ENCODE data around the gene LPAR1.

LPAR1 gene

DNA sequence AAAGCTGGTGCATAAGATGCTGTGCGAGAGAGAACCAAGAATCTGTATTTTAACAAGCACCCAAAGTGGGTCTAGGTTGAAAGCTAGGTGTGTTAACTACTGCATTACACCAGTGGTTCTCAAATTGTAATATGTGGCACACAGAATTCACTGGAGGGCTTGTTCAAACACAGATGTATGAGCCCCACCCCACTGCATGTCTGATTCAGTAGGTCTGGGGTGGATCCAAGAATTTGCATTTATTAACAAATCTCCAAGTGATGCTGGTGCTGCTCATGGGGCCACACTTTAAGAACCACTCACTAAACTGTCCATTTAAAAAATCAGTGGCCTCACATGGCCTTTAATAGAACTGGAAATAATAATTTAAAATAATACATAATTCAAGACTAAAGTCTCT lies 40.4 kb downstream of the LPAR1 start:
- DNase-seq = no peak

DNA sequence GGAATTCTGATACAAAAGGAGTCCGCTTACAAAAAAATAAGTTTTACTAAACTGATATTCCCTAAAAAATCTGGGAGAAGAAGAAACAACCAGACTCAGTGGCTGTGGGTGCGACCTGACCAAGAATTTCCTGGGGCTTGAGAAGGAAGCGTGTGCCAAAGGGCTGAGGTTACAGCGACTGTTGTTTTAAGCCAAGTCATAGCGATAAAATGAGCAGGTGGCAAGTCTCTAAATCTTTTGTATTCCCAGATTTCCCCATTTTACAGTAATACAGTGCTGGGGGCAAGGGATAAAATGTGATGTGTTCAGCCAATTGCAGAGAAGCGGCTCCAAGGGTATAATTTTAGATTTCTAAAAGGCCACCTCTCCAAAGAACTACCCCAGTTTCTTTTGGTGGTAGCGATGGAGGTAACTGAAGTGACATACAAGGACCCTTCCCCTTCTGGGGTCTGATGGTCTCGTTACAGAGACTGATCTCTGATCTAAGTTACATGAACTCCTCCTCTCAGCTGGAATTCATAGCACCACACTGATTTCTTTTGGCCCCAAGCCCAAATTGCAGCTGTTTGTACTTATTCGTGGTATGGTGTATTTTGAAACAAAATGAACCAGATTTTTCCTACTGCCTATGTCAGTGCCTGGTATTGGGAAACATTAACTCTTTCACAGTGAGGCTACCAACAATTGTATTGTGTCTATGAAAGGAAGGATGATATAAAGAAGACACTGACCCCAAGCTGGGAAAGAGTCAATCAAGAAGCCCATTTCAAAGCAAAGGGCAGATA lies 41.6 kb downstream of the LPAR1 start:
- DNase-seq = no peak

GRCh38 chr9:110995420-110996340 lies 42.6 kb downstream of the LPAR1 start:
- no peak for DNase-seq

DNA sequence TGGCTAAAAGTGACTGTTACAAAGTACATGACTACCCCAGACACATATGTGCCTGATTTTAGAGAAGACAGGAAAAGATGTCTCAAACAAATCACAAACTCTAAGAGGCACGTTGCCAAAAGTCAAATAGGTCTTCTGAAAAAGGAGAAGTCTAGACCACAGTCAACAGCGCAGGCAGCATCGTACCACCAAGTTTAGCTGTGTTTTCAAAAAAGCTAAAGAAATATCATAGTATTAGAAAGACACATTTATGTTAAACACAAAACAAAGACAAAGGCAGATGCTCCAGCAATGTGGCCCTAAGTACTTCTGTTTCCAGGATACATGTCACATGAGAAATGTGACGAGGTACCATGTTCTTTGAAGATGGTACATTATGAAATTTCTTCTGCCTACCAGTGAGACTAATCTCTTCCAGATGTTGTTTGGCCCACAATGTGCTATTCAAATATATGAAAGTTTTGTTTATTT lies 43.5 kb downstream of the LPAR1 start:
- no peak for DNase-seq

DNA sequence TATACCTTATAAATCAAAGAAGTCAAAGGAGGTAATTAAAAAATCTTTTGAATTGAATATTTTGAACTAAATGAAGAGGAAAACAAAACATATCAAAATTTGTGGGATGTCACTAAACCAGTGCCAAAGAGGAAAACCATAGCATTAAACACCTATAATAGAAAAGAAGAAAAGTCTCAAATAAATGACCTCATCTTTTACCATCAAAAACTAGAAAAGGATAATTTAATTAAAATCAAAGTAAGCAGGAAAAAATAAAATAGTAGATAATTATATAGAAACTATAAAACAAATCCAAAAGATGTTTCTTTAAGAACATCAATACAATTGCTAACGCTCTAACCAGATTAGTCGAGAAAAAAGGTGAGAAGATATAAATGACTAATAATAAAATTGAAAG lies 47.8 kb downstream of the LPAR1 start:
- no peak for DNase-seq

DNA sequence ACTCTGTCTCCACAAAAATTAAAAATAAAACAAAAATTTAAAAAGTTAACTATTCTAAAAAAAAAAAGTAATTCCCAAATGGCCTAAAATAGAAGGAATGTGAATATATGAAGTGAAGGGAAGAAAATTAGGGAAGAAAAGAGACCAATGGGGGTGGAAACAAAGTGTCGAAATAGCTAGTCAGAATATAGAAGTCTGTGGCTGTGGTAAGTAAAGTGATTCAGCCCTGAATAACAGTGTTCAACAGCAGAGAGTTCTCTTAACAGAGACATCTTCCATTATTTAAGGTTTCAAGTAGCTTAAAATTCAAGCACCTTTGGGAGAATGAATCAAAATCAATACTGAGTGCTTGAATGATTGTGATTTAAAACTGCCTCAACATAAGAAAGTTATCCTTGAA lies 51.7 kb downstream of the LPAR1 start:
- DNase-seq = no peak

DNA sequence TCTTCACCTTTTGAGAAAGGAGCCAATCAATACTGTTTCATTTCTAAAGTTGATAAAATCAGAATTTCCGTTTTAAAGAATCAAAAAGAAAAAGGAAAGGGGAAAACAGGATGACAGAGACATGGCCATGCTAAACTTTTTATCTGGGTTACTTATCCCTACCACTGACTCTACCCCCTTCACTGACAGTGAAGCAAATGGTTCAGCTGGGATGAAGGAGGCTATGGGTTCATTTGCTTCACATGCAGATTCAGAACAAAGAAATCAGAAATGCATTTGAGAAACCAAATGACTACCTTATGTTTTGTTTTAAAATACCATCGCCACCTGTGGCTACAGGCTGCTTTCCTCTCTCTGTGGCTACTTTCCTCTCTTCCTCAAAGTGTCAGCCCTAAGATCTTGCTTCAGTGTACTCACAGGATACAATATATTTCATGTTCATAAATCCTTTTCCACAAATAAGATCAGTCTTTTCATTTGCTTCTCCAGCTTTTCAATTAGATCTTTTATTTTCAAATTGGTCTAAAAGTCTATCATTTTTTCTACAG lies 53.3 kb downstream of the LPAR1 start:
- DNase-seq = no peak

DNA sequence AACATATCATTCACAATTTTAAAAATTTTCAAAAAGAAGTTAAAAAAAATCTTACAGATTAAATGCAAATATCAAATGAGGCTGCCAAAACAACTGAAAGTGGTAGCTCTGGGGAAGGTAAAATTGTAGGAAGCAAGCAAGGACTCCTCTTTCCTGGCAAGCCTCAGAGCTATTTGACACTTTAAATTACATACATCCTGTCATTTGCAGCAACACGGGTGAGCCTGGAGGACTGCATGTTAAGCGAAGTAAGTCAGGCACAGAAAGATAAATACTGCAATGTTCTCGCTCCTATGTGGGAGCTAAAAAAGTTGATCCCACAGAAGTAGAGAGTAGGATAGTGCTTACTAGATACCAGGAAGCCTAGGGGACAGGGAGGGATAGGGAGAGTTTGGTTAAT lies 58.0 kb downstream of the LPAR1 start:
- no peak for DNase-seq

DNA sequence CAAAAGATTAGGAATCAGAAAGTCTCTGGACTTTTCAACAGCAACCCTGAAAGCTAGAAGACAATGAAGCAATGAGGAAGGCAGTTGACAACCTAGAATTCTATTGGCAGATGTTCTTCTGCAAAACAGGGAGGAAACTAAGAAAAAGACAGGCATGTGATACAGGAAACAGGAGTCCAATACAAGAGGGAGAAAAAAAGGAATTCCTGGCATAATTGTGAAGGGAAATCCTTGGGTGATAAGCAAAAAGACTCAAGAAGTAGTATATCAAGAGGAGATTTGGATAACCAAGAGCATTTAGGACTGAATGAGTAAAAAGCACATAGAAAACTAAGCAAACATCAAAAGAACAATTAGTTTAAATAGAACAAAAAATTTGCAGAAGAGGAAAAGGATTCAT lies 58.6 kb downstream of the LPAR1 start:
- DNase-seq = no peak

GRCh38 chr9:110978516-110978915 lies 59.8 kb downstream of the LPAR1 start:
- DNase-seq = no peak

GRCh38 chr9:110977259-110977709 lies 61.0 kb downstream of the LPAR1 start:
- DNase-seq = no peak

GRCh38 chr9:110975969-110976368 lies 62.3 kb downstream of the LPAR1 start:
- DNase-seq = no peak

DNA sequence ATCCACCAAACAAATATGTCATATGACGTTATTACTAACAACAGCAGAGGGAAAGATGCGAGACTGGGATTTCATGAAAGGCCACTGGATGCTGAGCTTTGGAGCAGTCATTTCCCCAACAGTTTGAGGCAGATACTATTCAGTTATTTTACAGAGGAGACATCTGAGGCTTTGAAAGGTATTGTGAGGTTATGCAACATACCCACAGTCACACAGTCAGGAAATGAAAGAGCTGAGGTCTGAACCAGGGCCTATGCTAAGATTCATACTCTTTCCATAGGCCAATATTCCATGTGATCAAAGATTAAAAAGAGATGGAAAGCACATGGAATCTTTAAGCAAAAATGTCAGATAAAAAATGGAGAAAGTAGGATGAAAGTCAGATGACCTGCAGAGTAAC lies 63.0 kb downstream of the LPAR1 start:
- DNase-seq = no peak

GRCh38 chr9:110971705-110972104 lies 66.6 kb downstream of the LPAR1 start:
- no peak for DNase-seq

GRCh38 chr9:110971234-110971633 lies 67.0 kb downstream of the LPAR1 start:
- DNase-seq = no peak

DNA sequence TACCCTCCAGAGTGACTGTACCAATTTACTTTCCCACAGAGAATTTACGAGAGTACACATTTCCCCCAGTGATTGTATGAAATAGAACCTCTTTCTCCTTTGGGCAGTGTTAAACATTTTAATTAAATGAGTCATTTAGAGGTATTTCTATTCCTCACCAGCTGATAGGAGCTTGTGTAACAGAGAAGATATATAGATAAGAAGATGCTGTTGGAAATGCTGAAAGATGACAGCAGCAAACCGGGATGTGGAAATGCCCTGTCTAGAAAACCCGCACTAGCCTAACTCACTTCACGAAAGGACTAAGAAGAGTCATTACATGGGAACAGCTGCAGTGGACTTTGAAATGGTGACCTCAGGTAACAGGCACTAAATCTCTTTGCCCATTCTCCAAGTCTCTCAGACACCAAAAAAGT lies 68.3 kb downstream of the LPAR1 start:
- no peak for DNase-seq

DNA sequence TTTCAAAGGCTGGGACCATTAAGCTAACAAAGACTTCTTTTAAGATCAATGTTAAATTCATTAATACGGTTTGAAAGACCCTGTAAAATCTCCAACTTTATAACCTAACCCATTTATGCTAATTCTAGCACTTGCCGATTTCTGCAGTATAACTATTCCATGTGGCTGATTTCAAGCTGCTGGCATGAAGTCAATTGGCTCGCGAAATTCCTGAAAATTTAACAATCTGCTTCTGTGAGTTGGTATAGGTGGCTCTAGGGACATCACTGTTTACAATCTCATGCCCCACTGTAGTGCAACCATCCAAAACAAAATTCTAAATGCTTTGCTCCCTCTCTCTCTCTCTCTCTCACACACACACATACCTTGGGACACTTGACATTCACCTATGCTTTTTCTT lies 70.2 kb downstream of the LPAR1 start:
- no peak for DNase-seq

DNA sequence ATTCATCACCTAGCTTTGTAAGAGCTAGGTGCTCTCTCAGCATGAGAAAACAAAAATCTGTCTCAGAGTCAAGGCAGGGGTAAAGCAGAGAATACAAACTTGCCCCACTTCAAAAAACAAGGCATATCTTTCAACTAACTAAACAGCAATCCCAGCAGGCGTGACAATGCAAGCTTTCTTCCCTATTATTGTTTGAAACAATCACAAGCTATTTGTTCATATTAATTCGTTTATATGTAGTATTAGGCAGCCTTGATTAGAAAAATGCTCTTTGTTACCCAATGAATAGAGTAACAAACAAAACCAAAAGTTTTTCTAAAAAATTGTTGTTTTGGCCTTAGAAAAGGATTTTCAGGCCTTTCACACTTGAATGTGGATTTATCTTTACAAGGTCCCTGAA lies 71.1 kb downstream of the LPAR1 start:
- DNase-seq = no peak

GRCh38 chr9:110960288-110960687 lies 78.0 kb downstream of the LPAR1 start:
- no peak for DNase-seq

DNA sequence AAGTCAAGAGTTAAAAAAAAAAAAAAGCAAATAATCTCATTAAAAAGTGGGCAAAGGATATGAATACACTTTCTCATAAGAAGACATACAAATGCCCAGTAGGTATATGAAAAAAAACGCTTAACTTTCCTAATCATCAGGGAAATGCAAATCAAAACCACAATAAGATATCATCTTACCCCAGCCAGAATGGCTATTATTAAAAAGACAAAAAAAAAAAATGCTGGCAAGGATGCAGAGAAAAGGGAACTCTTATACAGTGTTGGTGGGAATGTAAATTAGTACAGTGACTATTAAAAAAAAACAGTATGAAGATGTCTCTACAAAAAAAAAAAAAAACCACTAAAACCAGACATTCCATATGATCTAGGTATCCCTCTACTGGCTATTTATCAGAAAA lies 79.4 kb downstream of the LPAR1 start:
- DNase-seq = no peak

- DNase-seq = no peak
These were observed 83.4 kb downstream of the LPAR1 start for GRCh38 chr9:110954822-110955291.

- no peak for DNase-seq
These were observed 85.8 kb downstream of the LPAR1 start for GRCh38 chr9:110952540-110952859.

GRCh38 chr9:110951805-110952539 lies 86.3 kb downstream of the LPAR1 start:
- DNase-seq = no peak

All from stimulated activated CD8-positive, alpha-beta memory T cell treated with anti-CD3 and anti-CD28 coated beads, Interleukin-4, amount 100 ng/mL, for 48 hours (primary cell).